Activated effector memory CD4-positive, alpha-beta T cell treated with Interleukin-2 at 50 U/mL for 16 hours (primary cell): Measurements from ENCODE around the gene SNCA.

Source experiments
- DNase-seq: peaks from one replicate; pipeline ENCODE4 v3.0.0-alpha.2; 2020

SNCA gene

DNA sequence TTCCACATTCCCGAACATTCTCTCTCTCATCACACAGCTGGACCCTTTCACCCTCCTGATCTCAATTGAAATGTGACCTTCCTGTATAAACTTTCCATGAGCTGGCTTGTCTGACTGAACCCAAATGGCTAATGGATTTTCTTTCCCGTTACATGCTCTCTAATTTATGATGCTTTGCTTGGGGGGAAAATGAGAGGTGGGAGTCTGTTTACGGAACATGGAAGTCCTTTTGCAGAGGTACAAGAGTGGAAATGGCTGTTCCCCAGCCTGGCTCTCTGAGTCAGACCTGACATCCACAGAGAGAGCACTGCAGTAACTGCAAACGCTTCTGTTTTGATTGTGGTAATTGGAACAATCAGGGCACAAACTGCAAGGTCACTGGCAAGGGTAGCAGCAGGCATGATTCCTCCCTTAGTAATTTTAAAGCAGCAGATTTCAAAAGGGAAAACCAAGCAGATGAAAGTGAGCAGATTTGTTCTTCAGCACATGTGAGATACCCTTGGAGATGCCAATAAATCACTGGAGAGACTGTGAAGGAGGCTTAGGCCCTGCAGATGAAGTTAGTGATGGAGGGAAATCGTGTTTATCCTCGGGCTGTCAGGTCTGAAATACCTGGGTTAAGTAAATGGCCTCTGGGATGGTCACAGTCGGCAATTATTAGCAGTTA, 83.9 kb downstream of the SNCA start:
- DNase-seq: no peak

DNA sequence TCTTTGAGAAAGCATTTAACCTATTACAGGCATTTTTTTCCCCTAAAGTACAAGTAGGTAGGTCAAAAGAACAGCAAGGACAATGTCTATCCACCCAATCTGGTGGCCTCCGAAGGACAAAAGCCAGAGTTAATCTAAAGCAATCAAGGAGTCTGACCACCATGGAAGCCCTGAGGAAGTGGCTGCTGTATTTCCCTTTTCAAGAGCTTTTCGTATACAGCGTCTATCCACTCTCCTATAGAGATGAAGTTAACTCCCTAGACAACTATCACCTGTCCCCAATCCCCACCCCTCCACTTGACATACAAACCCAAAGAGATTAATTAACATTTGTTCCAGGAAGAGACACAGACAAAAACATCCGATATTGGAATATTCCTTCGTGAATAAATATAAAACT, 85.5 kb downstream of the SNCA start:
- no peak for DNase-seq

DNA sequence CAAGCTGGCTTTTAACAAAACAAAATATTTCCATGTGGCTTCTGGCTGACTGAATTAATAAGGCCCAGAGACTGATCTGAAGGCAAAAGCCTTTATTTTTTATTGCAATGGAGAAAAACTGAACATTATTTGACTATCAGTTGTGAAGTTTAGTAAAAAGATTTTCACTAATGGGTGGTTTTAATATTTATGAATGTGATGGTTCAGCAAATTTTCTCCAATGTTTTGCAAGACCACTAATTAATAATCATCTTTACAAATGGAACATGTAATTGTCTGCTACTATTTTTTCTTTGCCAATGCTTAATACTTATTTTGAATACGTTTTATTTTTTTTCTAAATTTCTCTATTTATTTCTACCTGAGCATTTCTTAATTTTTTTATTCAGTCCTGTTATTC, 90.6 kb downstream of the SNCA start:
- DNase-seq: no peak

DNA sequence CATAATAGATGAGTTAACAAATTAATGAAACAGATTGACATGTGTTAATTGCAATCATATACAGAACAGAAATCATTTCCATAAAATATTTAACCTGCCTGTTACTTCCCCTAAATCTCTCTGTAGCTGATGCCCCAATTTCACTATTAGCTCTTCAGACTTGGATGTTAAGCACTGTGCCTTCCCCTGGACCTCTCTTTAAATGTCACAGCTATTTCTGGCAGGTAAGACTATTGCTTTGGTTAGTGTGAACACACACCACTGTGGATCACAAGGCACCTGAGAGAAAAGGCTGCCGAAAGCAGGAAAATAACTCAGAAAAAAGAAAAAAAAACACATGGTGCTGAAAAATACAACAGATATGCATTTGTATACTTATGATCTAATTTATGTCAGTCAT, 91.3 kb downstream of the SNCA start:
- DNase-seq: no peak

DNA sequence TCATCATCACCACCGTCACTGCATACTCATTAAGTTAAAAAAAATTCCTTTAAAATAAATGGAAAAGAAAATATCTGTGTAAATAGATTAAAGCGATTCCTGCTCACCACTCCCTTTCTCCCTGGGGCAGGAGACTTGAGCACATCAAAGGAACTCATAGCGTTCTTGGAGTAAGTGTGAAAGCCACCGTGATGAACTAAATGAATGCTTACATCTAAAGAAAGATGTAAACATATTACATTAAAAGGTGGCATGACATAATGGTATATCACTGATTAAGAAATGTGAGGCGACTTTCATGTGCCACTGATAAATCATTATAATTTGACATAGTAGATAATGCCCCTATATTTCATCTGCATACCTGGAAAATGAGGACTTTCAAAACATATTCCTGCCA, 92.0 kb downstream of the SNCA start:
- no peak for DNase-seq

DNA sequence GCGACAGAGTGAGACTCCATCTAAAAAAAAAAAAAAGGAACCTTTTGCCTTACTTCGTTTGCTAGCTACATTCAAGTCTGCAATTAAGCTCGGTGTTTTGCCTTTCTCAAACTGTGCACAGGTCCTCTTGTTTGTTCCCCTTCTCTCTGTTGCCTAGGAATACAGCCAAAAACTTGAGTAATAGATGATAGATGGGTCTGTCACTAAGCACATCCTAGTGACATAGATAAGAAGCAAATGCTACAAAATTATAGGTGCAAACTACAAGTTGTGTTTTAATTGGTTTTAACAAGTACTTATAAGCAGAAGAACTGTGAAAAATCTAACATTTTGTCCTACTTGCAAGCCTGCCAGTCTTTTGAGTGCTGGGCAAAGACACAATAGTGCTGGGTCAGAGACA, 95.2 kb downstream of the SNCA start:
- DNase-seq: no peak

DNA sequence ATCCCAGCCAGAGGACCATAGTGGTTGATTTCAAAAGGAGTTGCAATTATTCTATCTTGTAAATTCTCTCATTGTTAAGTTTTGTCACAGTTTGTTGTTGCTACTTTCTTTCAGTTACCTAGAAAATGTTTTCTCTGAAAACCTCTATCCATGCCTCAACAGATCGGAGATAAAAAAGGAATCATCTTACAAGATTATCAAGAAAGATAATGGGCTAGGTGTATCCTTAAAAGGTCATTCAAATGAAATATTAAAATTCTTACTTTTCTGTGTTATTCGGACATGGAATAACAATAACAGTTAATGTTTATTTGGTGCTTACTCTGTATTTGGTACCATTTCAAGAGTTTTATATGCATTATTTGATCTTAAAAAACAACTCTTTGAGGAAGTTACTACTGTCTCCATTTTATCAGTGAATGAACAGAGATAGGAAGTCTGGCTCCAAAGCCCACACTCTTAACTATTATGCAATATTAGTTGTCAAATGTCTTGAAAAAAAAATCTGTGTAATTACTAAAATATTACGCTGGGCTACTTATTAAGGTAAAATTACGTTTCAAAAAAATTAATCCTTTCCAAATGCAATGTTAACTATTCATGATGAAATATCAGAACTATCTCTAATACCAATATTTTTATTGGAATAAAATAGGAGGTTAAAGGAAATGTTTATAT, 97.5 kb downstream of the SNCA start:
- DNase-seq: no peak

DNA sequence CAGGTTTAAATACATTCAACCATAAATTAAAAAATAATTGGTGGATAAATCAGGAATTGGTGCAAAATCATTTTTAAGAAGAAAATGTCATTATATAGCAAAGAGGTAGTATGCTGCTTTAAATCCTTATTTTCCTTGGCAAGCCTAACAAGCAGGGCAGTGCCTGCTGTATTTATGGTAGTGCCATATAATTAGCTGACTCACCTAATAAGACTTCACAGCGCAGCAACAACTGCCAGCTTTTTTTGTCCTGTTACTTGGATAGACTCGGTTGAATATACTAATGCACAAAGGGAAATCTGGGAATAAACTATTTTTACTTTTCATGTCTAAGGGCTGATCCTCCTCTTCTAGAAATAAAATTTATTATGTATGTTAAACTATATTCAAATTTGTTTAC, 99.1 kb downstream of the SNCA start:
- no peak for DNase-seq

DNA sequence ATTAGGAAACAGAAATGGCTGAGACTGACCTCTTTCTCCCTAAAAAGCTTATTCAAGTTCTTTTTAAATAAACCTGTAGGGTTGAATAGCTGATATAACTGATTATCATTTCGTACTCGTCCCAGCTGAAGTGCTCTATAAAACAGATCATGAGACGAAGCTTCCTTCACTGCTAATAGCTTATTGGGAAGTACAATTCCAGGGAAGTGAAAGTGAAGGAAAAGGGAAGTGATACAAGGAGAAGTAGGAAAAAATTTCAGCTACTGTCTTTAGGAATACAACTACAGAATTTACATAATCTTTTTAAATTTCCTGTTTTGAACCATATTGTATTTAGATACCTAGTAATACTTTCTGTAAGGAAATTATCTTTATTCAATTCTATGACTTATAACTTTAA, 103.0 kb downstream of the SNCA start:
- no peak for DNase-seq

DNA sequence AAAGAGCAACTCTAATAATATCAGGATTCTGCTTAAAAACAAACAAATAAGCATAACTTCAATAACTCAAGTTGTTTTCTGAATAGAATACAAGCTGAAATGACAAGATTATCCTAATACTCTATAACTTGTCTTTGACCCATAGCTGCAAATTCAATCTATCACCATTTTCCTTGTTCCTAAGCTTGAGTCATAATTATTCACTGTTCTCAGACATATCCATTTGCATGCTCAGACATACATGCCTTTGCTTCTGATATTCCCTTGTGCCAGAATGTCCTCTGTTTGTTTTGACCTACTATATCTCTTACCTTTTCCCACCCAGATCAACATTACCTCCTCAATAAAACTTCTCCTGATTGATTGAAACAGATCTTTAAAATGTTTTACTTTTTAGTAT, 109.7 kb downstream of the SNCA start:
- DNase-seq: no peak

DNA sequence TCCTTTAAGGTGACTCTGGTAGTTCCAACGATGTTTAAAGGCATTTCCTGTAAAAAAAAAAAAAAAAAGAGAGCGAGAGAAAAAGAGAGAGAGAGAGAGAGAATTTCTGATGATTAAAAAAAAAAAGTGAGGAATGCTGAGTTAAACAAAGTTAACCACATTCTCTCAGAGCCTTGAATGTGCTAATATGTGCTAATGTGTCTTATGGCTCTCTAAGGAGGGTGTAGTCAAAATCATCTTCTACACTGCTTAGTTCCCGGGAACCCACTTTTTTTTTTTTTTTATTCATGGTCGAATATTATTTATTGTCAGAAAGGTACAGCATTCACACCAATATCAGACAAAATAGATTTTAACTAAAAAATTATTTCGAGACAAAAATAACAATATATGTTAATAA, 111.7 kb downstream of the SNCA start:
- DNase-seq: no peak

DNA sequence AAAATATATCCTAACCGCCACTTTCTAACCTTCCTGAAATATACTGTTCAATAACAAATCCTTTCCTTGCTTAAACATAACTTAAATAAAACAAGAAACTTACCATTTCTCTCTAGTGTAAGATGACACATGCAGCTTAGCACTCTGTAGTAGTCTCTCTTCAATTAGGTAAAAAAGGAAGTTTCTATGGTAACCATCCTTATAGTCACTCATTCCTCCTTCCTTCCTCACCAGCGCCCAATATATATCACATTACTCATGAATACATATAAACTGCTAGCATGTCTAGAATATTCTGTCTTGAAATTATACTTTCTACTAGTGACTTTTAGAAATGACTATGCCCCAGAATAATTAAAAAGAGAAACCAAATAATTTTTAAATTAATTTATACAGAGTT, 112.2 kb downstream of the SNCA start:
- DNase-seq: no peak

DNA sequence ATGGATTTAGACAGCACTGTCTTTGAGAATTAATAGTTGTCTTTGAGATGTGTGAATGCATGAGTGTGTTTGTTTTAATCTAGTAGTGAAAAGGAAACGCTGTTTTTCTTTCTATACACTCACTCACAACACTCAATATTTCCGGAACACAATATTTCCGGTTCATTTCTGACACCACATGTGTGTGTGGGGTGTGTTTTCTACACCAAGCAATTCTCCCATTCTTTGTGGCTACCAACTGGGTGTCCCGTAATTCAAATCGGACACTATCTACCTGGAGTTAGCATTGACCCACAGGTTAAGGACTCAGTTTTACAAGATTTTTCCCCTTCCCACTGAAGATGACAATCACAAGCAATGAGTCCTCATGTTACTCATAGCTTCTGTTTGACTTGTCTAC, 113.9 kb downstream of the SNCA start:
- no peak for DNase-seq

DNA sequence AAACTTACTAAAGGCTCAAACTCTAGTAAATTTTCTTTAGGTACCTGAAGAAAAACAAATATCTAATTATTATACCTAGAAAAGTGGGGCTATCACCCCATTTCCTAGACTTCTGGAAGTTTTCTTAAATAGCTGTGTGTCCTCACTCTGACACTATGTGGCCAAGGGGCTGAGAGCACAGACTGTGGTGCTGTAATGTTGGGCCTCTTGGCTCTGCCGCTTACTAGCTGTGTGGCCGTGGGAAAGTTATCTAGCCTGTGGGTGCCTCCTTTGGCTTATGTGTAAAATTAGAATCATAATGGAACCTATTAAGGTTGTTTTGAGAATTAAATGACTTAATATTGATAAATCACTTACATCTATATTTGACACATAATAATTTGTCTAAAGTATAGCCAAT, 114.4 kb downstream of the SNCA start:
- no peak for DNase-seq

DNA sequence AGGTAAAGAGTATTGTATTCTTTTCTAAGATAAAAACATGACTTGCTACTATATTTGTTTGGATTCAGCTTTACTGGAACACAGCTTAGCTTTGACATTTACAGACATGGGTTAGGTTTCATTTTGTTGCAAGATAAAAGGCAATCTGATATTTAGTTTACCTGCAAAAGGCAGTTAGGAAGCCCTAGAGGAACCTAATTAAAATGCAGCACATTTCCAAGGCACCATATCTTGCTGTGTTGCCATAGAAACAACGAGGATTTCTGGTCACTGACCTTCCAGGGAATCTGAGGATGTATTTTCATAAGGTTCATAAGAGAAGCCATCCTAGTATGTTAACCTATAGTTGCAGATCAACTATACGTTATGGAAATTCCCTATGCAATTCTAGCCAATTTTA, 116.0 kb downstream of the SNCA start:
- no peak for DNase-seq

DNA sequence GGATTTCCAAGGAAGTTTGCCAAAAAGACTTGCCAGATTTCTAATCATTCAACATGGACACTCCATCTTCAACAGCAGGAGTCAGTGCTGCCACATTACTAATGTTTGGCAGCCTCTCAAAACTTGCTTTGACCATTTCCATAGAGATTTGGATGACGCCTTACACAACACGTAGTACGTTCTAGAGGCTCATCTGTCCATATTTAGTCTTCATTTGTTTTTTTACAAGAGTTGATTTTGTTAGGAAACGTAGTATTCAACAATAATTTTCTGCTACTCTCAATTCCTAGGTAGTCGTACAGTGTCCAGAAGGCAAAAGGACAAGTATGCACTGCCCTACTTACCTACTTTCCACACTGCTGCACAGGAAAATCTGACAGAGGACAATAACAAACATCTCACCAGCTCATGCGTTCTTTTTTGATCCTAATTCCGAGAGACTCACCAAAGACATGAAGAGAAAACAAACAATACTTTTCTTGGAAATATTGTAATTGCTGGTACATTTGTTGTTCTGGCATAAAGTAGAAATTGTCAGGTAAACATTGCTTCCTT, 117.3 kb downstream of the SNCA start:
- no peak for DNase-seq

DNA sequence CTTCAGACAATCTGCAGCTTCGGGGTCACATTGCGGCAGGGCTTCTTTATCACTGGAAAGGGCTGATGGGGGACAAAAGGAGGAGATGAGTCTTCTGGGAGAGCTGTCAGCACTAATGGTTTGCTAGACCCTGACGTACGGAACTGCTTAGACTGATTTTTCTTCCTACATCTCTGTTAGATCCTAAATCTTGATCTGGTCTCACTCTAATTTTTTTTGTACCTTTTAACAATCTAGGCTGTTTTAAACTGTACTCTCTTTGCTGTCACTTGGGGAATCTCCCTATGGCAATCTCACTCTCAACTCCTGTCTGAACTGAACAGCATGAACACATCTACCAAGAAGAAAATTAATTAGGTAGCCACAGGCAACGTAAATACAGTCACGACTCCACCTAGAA, 120.1 kb downstream of the SNCA start:
- DNase-seq: no peak

DNA sequence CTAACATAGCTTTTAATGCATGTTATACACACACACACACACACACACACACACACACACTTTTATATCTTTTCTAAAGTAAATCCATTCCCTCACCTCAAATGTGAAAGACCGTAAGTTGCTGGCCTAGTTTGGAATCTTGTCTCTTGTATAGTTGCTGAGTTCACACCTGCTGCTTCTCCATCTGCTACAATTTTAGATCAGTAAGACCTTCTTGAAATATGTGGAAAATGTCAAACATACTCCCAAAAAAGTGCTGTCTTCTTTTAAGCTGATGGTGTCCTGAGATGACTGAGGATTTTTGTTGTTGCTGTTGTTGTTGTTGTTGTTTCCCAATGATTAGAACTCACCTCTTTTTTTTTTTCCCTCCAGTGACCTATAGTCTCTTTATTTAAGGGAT, 121.3 kb downstream of the SNCA start:
- no peak for DNase-seq

DNA sequence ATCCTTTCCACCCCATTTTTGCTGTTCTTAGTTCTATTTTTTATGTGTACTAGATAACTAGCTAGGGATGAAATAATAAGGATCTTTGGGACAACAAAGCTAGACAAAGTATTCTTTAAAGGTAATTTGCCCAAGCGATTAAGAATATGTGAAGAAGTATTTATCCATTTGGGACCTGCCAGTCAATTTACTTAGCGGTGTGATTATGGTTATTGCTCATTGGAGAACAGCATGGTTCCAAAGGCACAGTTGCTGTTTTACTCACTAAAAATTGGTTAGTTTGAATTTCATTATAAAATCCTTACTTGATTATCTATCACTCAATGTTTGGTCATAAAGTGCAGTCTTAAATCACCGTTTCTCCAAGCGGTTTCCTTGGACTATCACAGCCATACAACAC, 124.1 kb downstream of the SNCA start:
- DNase-seq: no peak

DNA sequence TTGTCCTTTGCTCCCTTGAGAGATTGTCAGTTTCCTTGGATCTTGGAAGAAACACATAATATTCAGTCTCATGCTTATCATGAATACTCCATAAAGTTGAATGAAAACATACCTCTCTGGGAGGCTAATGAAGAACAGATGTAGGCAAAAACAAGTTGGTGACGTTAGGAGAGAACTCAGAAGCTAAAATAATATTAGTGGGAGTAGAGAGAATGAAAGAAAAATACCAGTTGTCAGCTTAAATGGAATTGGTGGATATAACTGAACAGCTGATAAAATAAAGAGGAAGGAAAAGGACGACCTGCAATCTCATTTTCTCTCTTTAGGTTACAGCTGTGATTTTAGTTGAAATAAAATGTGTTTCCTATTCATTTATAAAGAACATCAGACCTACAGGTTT, 124.8 kb downstream of the SNCA start:
- DNase-seq: no peak

DNA sequence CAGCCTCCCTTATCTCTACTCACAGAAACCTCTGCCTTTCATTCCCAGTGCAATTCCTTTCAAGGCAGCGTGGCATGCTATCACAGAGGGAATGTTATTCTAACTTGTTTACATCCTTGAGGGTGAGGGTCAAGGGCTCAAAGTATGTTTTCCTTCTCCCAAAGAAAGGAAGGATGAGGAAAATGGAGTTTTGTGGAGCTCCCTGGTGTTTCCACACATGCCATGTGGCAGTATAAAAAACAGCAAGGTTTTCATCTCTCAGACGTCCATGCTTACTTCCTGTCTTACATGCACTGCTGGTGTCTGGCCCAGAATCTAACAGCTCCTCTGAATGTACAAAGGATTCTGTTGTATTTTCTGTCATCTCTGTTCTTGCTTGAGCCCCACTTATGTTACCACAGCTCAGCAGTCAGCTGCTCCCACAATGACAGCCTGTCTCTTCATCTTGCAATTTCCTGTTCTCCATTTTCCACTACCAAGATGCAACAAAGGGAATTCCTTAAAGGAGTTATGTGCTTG, 128.0 kb downstream of the SNCA start:
- no peak for DNase-seq

DNA sequence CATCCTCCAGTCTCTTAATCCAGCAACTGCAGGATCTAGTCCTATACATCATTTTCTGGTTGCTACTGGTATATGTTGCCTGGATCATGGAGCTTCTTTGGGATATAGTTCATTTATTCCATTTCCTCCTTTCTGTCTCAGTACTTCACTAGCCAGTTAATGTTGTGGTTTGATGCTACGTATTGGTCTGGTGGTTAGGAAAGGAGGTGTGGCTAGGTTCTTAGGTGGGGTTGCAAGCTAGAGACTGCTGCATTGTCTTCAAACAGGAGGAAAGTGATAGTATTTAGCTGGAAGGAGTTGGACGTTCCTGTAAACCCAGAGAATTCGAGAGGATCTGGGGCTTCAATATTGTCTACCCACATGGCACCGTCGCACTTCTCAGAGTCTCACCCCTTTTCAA, 129.5 kb downstream of the SNCA start:
- no peak for DNase-seq

DNA sequence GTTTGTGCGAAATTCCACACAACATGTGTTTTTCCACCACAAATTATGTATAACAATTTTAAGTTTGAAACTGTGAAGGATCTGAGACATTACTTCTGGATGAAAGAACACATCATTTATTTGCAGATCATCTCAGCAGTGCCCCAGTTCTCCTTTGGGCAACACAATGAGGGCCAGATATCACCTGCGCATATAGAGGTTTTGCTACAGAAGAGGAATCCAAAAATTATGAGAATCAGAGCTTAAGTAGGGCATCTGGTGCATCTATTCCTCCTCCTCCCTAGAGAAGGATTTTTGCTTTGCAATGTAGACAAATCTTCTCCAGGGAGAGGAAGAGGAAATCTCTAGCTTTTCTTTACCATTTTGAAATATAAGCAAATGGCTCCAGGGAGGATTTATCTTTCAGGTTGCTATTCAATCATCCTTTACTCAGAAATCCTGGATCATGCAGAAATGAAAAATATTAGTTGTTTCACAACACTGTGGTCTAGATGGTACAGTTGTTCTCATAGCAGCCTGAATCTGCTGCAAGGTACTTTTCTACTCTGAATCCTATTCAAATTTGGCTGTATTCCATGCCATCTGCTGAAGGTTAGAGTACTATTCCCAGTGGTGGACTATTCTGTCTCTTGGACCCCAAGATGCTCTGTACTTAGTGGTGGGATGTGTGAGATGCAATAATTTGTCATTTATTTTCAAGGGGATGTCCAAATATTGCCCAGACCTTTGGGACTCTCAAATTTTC, 132.1 kb downstream of the SNCA start:
- no peak for DNase-seq
